SHP77 (cell line): ENCODE results near the gene OR8D2.
A peak's percentile ranks its signal among the peaks of the same experiment; 100 is the strongest.
"Not testable (repeated sequence)": the region's sequence is repeated elsewhere in the genome, so short reads cannot be mapped to it uniquely, and the experiment has no call there.

Experiments
- DNase-seq, 2 experiments: peaks; one replicate each; lab custom pipeline; 2025; lab: John Stamatoyannopoulos, UW

The OR8D2 gene

DNA sequence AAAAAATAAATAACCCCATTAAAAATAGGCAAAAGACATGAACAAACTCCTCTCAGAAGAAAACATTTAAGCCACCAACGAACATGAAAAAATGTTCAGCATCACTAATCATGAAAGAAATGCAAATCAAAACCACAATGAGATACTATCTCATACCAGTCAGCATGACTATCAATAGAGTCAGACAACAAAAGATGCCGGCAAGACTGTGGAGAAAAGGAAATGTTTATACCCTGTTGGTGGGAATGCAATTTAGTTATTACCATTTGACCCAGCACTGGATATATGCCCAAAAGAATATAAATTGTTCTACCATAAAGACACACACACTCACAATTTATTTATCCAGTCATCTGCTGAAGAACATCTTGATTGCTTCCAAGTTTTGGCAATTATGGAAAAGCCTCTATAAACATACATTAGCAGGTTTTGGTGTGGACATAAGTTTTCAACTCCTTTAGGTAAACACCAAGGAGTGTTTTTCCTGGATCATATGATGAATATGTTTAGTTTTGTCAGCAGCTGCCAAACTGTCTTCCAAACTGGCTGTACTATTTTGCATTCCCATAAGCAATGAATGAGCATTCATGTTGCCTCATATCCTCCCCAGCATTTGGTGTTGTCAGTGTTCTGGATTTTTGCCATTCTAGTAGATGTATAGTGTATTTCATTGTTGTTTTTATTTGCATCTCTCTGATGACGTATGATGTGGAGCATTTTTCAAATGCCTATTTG is 34.2 kb downstream of the OR8D2 start:
- peak in 1 of 2 experiments; percentile 9 for DNase-seq

DNA sequence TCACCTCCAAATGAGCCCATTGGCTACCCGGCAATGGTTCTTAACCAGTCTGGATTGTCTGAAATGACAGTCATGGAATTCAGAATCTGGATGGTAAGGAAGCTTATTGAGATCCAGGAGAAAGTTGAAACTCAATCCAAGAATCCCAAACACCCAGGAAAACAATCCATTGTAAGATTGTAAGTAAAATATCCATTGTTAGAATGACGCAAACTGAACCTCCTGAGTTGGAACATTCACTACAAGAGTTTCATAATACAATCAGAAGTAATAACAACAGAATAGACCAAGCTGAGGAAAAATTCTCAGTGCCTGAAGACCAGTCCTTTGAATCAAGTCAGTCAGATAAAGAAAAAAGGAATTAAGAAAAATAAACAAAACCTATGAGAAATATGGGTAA is 41.7 kb downstream of the OR8D2 start:
- no peak for DNase-seq

DNA sequence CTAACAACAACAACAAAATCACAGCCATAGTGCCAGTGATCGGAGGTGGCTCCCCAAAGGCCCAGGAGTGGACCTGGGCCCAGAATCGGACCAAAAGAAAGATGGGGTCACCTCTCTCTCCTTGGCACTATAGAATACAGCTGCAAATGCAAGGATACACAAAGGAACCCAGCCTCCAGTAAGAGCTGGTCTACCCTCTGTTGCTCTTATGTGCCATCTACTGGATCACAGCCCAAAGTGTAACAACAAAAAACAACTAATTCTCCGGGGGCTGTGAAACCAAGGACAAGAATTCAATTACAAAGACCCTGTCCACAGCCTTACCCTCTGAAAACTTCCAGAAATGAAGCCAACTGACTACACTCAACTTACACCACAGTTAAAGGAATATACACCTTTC is 42.2 kb downstream of the OR8D2 start:
- no peak for DNase-seq

DNA sequence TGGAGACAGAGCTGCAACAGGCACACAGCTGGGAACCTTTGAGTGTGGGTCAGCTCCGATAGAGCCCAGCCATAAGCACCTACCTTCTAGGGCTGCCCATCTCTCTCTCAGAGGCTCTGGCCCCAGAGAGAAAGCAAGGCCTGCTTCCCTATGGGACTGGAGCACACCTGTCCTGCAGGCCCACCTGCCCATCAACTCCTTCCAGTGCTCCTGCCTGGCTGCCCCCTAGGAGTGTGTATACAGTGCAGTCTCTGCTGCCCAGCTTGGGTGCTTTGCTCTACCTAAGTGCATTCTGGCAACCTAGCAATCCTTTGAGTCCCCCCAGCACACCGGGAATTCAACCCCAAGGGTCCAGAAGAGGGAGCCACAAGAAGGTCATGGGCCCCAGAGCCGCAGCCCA is 42.8 kb downstream of the OR8D2 start:
- no peak for DNase-seq

DNA sequence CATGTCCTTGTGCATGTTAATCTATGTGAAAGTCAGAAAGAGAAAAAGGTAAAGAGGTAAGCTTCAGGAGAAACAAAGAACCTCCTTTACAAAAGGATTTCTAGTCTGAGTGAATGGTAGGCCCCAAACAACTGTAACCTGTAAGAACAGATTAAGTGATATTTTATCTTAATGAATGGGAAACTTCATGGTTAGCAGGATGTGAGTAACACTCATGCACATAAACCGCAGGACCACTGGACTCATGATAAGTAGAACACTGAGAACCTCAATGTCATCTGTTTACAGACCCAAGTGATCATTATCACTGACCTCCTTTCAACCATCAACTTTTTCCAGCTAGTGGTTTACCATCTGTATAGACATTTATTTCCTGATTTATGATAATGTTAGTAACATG is 43.9 kb downstream of the OR8D2 start:
- DNase-seq: no peak

DNA sequence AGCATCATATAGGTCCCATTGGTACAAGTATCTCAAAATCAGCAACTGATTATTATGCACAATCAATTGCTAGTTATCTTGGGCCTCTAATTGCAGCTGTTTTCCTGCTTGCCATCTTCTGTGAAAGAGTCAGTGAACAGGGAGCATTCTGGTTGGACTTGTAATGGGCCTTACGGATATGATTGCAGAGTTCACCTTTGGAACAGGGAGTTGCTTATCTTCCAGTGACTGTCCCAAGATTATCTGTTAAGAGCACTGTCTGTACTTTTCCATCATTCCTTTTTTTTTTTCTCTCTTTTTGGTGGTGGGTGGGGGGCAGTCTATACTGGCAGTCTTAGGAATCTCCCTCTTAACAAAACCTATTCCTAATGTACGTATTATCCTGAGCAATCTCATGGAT is 46.0 kb downstream of the OR8D2 start:
- no peak for DNase-seq

DNA sequence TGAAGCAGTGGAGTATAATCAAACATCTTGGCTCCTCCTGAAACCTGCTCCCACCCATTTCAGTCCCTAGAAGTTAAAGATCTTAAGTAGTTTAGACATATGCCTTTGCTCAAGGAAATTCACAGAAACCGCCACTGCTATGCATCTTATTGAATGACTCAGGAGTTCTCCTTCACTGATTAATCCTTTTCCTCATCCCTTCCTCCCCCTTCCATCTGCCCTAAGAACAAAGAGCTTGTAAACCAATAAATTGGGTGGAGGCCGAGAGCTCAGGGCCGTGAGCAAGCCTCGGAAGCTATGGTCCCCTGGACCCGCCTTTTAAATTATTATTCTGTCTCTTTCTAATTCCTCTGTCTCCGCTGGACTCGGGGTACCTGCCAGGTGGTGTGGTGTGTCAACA is 49.1 kb downstream of the OR8D2 start:
- DNase-seq: not testable (repeated sequence)
